K562 (cell line): Measurements from ENCODE around the gene PCOLCE2. TPM values are rescaled to one million over a fixed set of nuclear protein-coding genes. Genes with fewer than 3 reads are reported as not detected.

Experiments
- ATAC-seq: fragments of 200-7000 bp; cut with Tn5 transposase; 3 replicates; pipeline ENCODE4 v1.9.1; 2020; ENCODE audit warnings: moderate library complexity
- BruUV-seq: library from RNA; stranded (reverse); fragments of 400-500 nt; replicated peaks from 2 replicates; lab custom pipeline; 2021; lab: Mats Ljungman, UMichigan
- CTCF ChIA-PET: fragments of 300-600 bp; formaldehyde crosslinking; extraction: SDS; loops from one replicate; lab custom pipeline; 2021; ENCODE audit warnings: low intra/inter-chr PET ratio; lab: Yijun Ruan, JAX
- POLR2A ChIA-PET: fragments of 300-600, 350-650 bp; sonication (Branson Sonifier 250); formaldehyde crosslinking; extraction: SDS; loops from one replicate; lab custom pipeline; 2021; ENCODE audit warnings: antibody characterized with exemption, inconsistent platforms; lab: Yijun Ruan, JAX
- DNase-seq, 4 experiments: peaks; one replicate each; pipeline versions ENCODE4 v3.0.0 to v3.0.0-alpha.2; 2011 to 2018; ENCODE audit warnings: low spot score in 3 of 4, mixed read lengths in 3 of 4; ENCODE audit errors: extremely low read depth in 1 of 4
- FAIRE-seq: peaks from 2 replicates; lab custom pipeline; 2011; peaks lifted over from hg19 to GRCh38; lab: Jason Lieb, UNC
- H2AFZ ChIP-seq: 2 replicates; pipeline ENCODE4 v1.6.0; 2011; ENCODE audit warnings: low read depth, low read length, control low read depth, inconsistent platforms
- H3K27ac ChIP-seq: fragments of 200-600 bp; 3 replicates; pipeline ENCODE4 v1.8.0; 2011; ENCODE audit warnings: low read depth, mild to moderate bottlenecking, control low read depth, inconsistent platforms, low read length, moderate library complexity, mixed read lengths; ENCODE audit errors: extremely low read depth
- H3K27me3 ChIP-seq, 2 experiments: fragments of 300-600 bp in 1 of 2; 2 replicates in 1 of 2; 3 replicates in 1 of 2; pipeline versions ENCODE4 v1.6.0 to v1.8.0; 2011; ENCODE audit warnings: inconsistent platforms in 2 of 2, low read length in 2 of 2, mild to moderate bottlenecking in 1 of 2, mixed read lengths in 1 of 2, moderate library complexity in 1 of 2; ENCODE audit not compliant: control insufficient read depth in 2 of 2, insufficient read depth in 2 of 2
- H3K36me3 ChIP-seq: fragments of 300-600 bp; 3 replicates; pipeline ENCODE4 v1.8.0; 2011; ENCODE audit warnings: mild to moderate bottlenecking, low read length, inconsistent platforms; ENCODE audit not compliant: control insufficient read depth, insufficient read depth
- H3K4me1 ChIP-seq, 2 experiments: fragments of 200-600 bp in 1 of 2; replicated peaks in 1 of 2; 2 replicates in 1 of 2; 3 replicates in 1 of 2; pipeline versions ENCODE4 v1.5.1 to v1.8.0; 2011; ENCODE audit warnings: inconsistent platforms in 2 of 2, low read length in 2 of 2, mild to moderate bottlenecking in 1 of 2, mixed read lengths in 1 of 2, moderate library complexity in 1 of 2; ENCODE audit not compliant: control insufficient read depth in 2 of 2, insufficient read depth in 2 of 2
- H3K4me2 ChIP-seq: 2 replicates; pipeline ENCODE4 v1.6.1; 2011; ENCODE audit warnings: low read length, control low read depth, inconsistent platforms, mixed read lengths; ENCODE audit not compliant: insufficient read depth
- H3K4me3 ChIP-seq: fragments of 200-600 bp; sonication (generic), shearing (Covaris generic); 2 replicates; pipeline ENCODE4 v1.5.1; 2016; ENCODE audit warnings: control low read depth, inconsistent platforms
- H3K79me2 ChIP-seq: fragments of 200-600 bp; 3 replicates; pipeline ENCODE4 v1.8.0; 2011; ENCODE audit warnings: low read length, inconsistent platforms; ENCODE audit not compliant: control insufficient read depth, insufficient read depth
- H3K9ac ChIP-seq, 2 experiments: 2 replicates each; pipeline versions ENCODE4 v1.6.0 to v1.6.1; 2011; ENCODE audit warnings: low read depth in 2 of 2, low read length in 2 of 2, control low read depth in 1 of 2, inconsistent platforms in 1 of 2, mild to moderate bottlenecking in 1 of 2, mixed read lengths in 1 of 2; ENCODE audit not compliant: insufficient read depth in 1 of 2
- H3K9me1 ChIP-seq: one replicate; pipeline ENCODE4 v1.6.0; 2011; ENCODE audit warnings: inconsistent platforms, mild to moderate bottlenecking, low read length, moderate library complexity; ENCODE audit not compliant: control insufficient read depth, insufficient read depth
- H3K9me3 ChIP-seq: replicated peaks from 2 replicates; pipeline ENCODE4 v1.5.1; 2011; ENCODE audit warnings: low read depth, low read length, inconsistent platforms; ENCODE audit not compliant: control insufficient read depth, insufficient read depth
- H4K20me1 ChIP-seq: replicated peaks from 2 replicates; pipeline ENCODE4 v1.6.1; 2011; ENCODE audit warnings: low read length, inconsistent platforms, mixed read lengths; ENCODE audit not compliant: control insufficient read depth, insufficient read depth
- CAMTA2 ChIP-seq: fragments of 250-450 bp; sonication (Bioruptor Pico); conservative IDR thresholded peaks from 2 replicates; pipeline ENCODE4 v1.5.1; 2022
- ESRRA ChIP-seq: fragments of 450-650 bp; IDR thresholded peaks from 2 replicates; pipeline ENCODE4 v1.6.1; 2014; ENCODE audit warnings: low read depth, mild to moderate bottlenecking, moderate library complexity, borderline replicate concordance
- GABPA ChIP-seq: fragments of 200-800 bp; sonication (Bioruptor generic); conservative IDR thresholded peaks from 2 replicates; pipeline ENCODE4 v1.6.1; 2016; ENCODE audit warnings: low read depth, missing genetic modification characterization, missing compliant biosample characterization
- JUN ChIP-seq, 2 experiments: sonication (generic) in 1 of 2; formaldehyde crosslinking in 1 of 2; IDR thresholded peaks; 2 replicates each; pipeline versions ENCODE4 v1.6.1 to v1.8.0; 2012 to 2022; ENCODE audit warnings: borderline replicate concordance in 2 of 2, mild to moderate bottlenecking in 2 of 2, improper control_type of control experiment in 1 of 2, low read depth in 1 of 2, low read length in 1 of 2, missing genetic modification reagents in 1 of 2
- NR2C1 ChIP-seq, 2 experiments: fragments of 450-650 bp; IDR thresholded peaks; 2 replicates each; pipeline ENCODE4 v1.6.1; 2017; ENCODE audit warnings: mild to moderate bottlenecking in 2 of 2, antibody characterized with exemption in 1 of 2, inconsistent platforms in 1 of 2, missing compliant biosample characterization in 1 of 2, missing genetic modification characterization in 1 of 2
- PRPF4 ChIP-seq: fragments of 200-400 bp; formaldehyde crosslinking; IDR thresholded peaks from one replicate; pipeline ENCODE4 v1.6.1; 2017; ENCODE audit warnings: low read length, low read depth, mild to moderate bottlenecking; ENCODE audit not compliant: insufficient read depth, poor library complexity, severe bottlenecking
- RBM39 ChIP-seq: fragments of 200-400 bp; formaldehyde crosslinking; optimal IDR thresholded peaks from 2 replicates; pipeline ENCODE3; 2018; ENCODE audit warnings: low read depth, low read length
- ZNF184 ChIP-seq: sonication (generic); formaldehyde crosslinking; IDR thresholded peaks from 2 replicates; pipeline ENCODE4 v1.5.0; 2020; ENCODE audit warnings: missing genetic modification reagents
- ZNF217 ChIP-seq: sonication (generic); formaldehyde crosslinking; IDR thresholded peaks from 2 replicates; pipeline ENCODE4 v1.8.0; 2022; ENCODE audit warnings: mild to moderate bottlenecking, missing genetic modification reagents
- WGBS: fragments of 100-300 bp; shearing (Covaris generic); methylation state at CpG from one replicate; pipeline ENCODE4 v1.1.6; 2016; ENCODE audit warnings: low coverage, mixed read lengths; ENCODE audit not compliant: insufficient coverage; ENCODE audit errors: missing lambda C conversion rate; 5-methylcytosine and 5-hydroxymethylcytosine counted together
- in situ Hi-C: fragments of 300-500 bp; cut with MboI; formaldehyde crosslinking; loops from 4 replicates; pipeline ENCODE4 v1.15.0; 2018; ENCODE audit warnings: inconsistent platforms, mixed read lengths
- intact Hi-C: fragments of 100-400 bp; cut with micrococcal nuclease; formaldehyde crosslinking; loops from 2 replicates; pipeline ENCODE4 v1.14.2; 2022
- polyA plus RNA-seq, 8 experiments: library from polyadenylated mRNA; depleted of rRNA in 4 of 8; stranded (reverse) in 5 of 8; unstranded in 3 of 8; fragments of >200 nt; fragmentation: Nextera tagmentation in 2 of 8; fragmentation: Illumina TruSeq in 1 of 8; extraction: Ambion mirVana in 2 of 8; extraction: Trizol in 1 of 8; gene quantifications; 2 replicates each; pipeline versions ENCODE4 v1.2.1 to v1.2.3, GENCODE V29; 2011 to 2014; ENCODE audit warnings: inconsistent platforms in 1 of 8, missing spikeins in 1 of 8
- total RNA-seq, 7 experiments: library from RNA; depleted of rRNA in 6 of 7; stranded (reverse); fragments of >200 nt in 6 of 7; fragmentation: Illumina TruSeq in 2 of 7; extraction: Trizol in 2 of 7; gene quantifications; 2 replicates each; pipeline versions ENCODE4 v1.2.1 to v1.2.3, GENCODE V29; 2011 to 2021; ENCODE audit warnings: low replicate concordance in 1 of 7
- TF ChIP-seq, protein P1 (sequence below): fragments of 450-650 bp; IDR thresholded peaks from 2 replicates; pipeline ENCODE4 v1.6.1; 2016
- TF ChIP-seq, protein P2 (sequence below): conservative IDR thresholded peaks from 2 replicates; pipeline ENCODE4 v1.6.1; 2011; ENCODE audit warnings: low read depth, mild to moderate bottlenecking, low read length; ENCODE audit not compliant: control insufficient read depth

PCOLCE2 gene
- total and polyA plus RNA-seq, 9 of the 15 experiments (the other 6 are each of a cell fraction or from before 2014, with no cell fraction given) = 0.18 to 1.2 (median 0.65) TPM

DNA sequence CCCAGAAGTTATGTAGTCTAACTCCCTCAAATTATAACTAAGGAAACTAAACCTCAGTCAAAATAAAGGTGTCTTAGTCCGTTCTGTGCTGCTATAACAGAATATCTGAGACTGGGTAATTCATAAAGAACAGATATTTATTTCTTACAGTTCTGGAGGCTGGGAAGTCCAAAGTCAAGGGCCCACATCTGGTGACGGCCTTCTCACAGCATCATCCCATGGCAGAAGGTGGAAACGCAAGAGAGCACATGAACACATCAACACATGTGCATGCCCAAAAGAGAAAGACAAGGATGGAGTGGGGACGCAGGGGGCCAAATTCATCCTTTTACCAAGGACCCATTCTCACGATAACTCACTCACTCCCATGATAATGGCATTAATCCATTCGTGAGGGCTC lies 73.1 kb downstream of the PCOLCE2 start:
- Histone ChIP-seq H4K20me1 (no peaks in the 10 kb centered on the region), H3K4me1 (peaks cover 0 to 10% of the 10 kb centered on the region in 2 experiments; a peak in 3 of 5 replicates), H2AFZ (no peak overlapping the region), H3K4me3 (no peak overlapping the region), H3K27ac (no peak overlapping the region), H3K9me3 (no peaks in the 10 kb centered on the region), H3K36me3 (no peaks in the 10 kb centered on the region), H3K9me1 (no peaks in the 10 kb centered on the region), H3K79me2 (no peaks in the 10 kb centered on the region), H3K9ac (no peak overlapping the region), H3K27me3 (peaks cover 0 to 5% of the 10 kb centered on the region in 2 experiments; a peak in 1 of 5 replicates), H3K4me2 (no peak overlapping the region)
- WGBS = 45% methylated on average over 6 of the region's 6 CpGs
- ATAC-seq = no peak
- in situ Hi-C loops = no loop called here
- no TSS peak for BruUV-seq
- TF ChIP-seq, protein P1, sequence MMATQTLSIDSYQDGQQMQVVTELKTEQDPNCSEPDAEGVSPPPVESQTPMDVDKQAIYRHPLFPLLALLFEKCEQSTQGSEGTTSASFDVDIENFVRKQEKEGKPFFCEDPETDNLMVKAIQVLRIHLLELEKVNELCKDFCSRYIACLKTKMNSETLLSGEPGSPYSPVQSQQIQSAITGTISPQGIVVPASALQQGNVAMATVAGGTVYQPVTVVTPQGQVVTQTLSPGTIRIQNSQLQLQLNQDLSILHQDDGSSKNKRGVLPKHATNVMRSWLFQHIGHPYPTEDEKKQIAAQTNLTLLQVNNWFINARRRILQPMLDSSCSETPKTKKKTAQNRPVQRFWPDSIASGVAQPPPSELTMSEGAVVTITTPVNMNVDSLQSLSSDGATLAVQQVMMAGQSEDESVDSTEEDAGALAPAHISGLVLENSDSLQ = no peak
- no peak for FAIRE-seq
- DNase-seq = no peak
- intact Hi-C loops = no loop called here
- ChIA-PET POLR2A (no interaction called here), CTCF (no interaction called here)

DNA sequence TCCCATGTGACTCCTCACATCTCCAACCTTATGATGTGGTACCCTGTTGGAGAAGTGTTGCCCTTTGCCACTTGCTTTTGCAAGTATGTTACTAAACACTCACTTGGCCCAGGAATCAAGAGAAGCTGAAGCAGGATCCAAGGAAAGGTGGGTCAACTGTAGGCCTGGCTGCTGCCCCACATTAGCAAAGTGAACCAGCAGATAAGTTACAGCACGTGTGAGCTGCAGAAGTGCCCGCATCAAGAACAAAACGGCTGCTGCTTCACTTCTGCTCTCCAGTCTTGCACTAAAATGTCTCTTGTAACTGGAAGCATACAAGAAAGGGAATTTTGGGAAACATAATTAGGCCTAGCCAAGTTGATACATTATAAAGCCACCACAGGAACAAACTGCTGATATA lies 79.6 kb downstream of the PCOLCE2 start:
- no peak for TF ChIP-seq ZNF217 (CRISPR knock-in tag)
- no peak for TF ChIP-seq GABPA (tag)
- TF ChIP-seq, protein P2, sequence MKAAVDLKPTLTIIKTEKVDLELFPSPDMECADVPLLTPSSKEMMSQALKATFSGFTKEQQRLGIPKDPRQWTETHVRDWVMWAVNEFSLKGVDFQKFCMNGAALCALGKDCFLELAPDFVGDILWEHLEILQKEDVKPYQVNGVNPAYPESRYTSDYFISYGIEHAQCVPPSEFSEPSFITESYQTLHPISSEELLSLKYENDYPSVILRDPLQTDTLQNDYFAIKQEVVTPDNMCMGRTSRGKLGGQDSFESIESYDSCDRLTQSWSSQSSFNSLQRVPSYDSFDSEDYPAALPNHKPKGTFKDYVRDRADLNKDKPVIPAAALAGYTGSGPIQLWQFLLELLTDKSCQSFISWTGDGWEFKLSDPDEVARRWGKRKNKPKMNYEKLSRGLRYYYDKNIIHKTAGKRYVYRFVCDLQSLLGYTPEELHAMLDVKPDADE = no peak
- no peak for TF ChIP-seq JUN (IDR thresholded peaks at IDR 0.05; ENCODE audit: borderline replicate concordance, low read depth, low read length)
- no peak for TF ChIP-seq JUN (CRISPR knock-in tag; IDR thresholded peaks at IDR 0.05; ENCODE audit: borderline replicate concordance)
- TF ChIP-seq CAMTA2 (CRISPR knock-in tag) = no peak
- TF ChIP-seq PRPF4 = no peak
- no peak for TF ChIP-seq ZNF184 (CRISPR knock-in tag)
- no peak for TF ChIP-seq NR2C1 (IDR thresholded peaks at IDR 0.05)
- TF ChIP-seq NR2C1 (tag; IDR thresholded peaks at IDR 0.05) = no peak
- no peak for TF ChIP-seq RBM39
- TF ChIP-seq ESRRA = no peak
- BruUV-seq = no TSS peak
- Histone ChIP-seq H3K9ac (no peak overlapping the region), H3K27ac (no peak overlapping the region), H3K4me2 (no peak overlapping the region), H4K20me1 (no peaks in the 10 kb centered on the region), H3K9me3 (no peaks in the 10 kb centered on the region), H3K4me3 (no peak overlapping the region), H3K79me2 (no peaks in the 10 kb centered on the region), H3K4me1 (no peaks in the 10 kb centered on the region), H3K36me3 (peaks cover 4% of the 10 kb centered on the region; the same call in 1 of the 3 replicates), H3K9me1 (no peaks in the 10 kb centered on the region), H2AFZ (no peak overlapping the region), H3K27me3 (no peaks in the 10 kb centered on the region)
- in situ Hi-C loops (no loop called here), intact Hi-C loops (no loop called here)
- DNase-seq (no peak), FAIRE-seq (no peak), ATAC-seq (no peak)
- ChIA-PET CTCF (no interaction called here), POLR2A (interaction anchor here (1.1 to 1.5 kb wide), 3 partner anchors 8 to 21 kb away, joined by 5 to 6 read pairs (median 5); no protein-coding TSS in a partner anchor)
- 29% methylated on average over 3 of the region's 3 CpGs for whole genome bisulfite sequencing
